HFFc6 (cell line): ENCODE data around the gene XRCC3. TPM values are rescaled to one million over a fixed set of nuclear protein-coding genes. Genes with fewer than 3 reads are reported as not detected.

Experiments used
- DNase-seq: peaks from one replicate; pipeline ENCODE4 v3.0.0-alpha.2; 2018
- H3K27ac Mint-ChIP-seq: 2 replicates; pipeline ENCODE4 v1.8.0; 2020; ENCODE audit warnings: mild to moderate bottlenecking, mixed read lengths
- H3K27me3 Mint-ChIP-seq: 2 replicates; pipeline ENCODE4 v1.8.0; 2021; ENCODE audit warnings: mild to moderate bottlenecking, moderate library complexity, mixed read lengths; ENCODE audit not compliant: insufficient read depth
- H3K36me3 Mint-ChIP-seq: 2 replicates; pipeline ENCODE4 v1.8.0; 2021; ENCODE audit warnings: low read depth, mixed read lengths
- H3K4me1 Mint-ChIP-seq: 2 replicates; pipeline ENCODE4 v1.8.0; 2020; ENCODE audit warnings: low read depth, mixed read lengths
- H3K4me3 Mint-ChIP-seq: 2 replicates; pipeline ENCODE4 v1.8.0; 2020; ENCODE audit warnings: mild to moderate bottlenecking, moderate library complexity, mixed read lengths
- H3K9me3 Mint-ChIP-seq: 2 replicates; pipeline ENCODE4 v1.8.0; 2020; ENCODE audit warnings: mild to moderate bottlenecking, mixed read lengths
- total RNA-seq, 6 experiments: library from RNA; stranded (reverse); fragmentation: NEBNext Ultra II Directional; extraction: Animal tissue kit (Norgen Biotek cat#: 25700); gene quantifications; 2 replicates in 1 of 6; 3 replicates in 5 of 6; pipeline ENCODE4 v1.2.3, GENCODE V29; 2021
- TF ChIP-seq, protein P1 (sequence below): fragments of 200-600 bp; sonication (generic); IDR thresholded peaks from 2 replicates; pipeline ENCODE4 v1.5.0; 2021; ENCODE audit warnings: antibody characterized with exemption, mild to moderate bottlenecking

XRCC3 gene
- total RNA-seq, 6 experiments from 2014 or later = 7.3 to 15.7 (median 13.4) TPM

DNA sequence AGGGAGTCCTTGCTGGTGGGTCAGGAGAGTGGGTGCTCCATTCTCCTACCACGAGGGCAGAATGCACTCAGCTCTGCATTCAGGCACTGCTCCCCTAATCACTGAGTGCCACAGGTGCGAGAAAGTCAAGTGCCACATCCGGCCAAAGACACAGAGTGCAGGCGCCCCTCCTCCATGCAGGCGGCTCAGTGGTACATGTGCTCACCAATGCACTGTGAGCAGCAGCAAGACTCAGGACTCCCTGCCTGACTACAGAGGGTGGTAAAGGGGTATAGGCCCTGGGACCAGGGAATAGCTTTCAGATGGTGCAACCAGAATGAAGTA, 33.2 kb upstream of the XRCC3 start:
- Mint-ChIP-seq H3K27me3 (no peaks in the 10 kb centered on the region), H3K36me3 (no peaks in the 10 kb centered on the region), H3K4me3 (no peak overlapping the region), H3K27ac (no peak overlapping the region), H3K9me3 (no peaks in the 10 kb centered on the region), H3K4me1 (peaks cover 17% of the 10 kb centered on the region)
- no peak for DNase-seq
- TF ChIP-seq, protein P1, sequence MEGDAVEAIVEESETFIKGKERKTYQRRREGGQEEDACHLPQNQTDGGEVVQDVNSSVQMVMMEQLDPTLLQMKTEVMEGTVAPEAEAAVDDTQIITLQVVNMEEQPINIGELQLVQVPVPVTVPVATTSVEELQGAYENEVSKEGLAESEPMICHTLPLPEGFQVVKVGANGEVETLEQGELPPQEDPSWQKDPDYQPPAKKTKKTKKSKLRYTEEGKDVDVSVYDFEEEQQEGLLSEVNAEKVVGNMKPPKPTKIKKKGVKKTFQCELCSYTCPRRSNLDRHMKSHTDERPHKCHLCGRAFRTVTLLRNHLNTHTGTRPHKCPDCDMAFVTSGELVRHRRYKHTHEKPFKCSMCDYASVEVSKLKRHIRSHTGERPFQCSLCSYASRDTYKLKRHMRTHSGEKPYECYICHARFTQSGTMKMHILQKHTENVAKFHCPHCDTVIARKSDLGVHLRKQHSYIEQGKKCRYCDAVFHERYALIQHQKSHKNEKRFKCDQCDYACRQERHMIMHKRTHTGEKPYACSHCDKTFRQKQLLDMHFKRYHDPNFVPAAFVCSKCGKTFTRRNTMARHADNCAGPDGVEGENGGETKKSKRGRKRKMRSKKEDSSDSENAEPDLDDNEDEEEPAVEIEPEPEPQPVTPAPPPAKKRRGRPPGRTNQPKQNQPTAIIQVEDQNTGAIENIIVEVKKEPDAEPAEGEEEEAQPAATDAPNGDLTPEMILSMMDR = no peak

DNA sequence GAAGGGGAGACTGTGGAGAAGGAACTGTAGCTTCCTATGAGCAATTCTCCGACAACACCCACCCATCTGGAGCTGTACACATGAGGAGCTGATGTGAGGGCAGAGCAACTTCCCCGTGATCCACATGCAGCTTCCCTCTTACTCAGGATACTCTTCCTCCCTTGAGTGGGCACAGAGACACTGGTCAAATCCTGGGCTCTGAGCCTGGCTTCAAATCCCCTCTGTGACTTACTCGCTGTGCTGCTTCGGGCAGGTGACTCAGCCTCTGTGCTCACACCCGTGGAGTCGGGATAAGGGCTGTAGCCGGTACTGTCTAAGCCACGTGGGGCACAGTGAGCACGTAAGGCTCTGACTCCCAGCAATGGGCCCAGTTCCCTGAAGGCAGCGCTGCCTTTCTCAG, 31.4 kb upstream of the XRCC3 start:
- TF ChIP-seq, protein P1 = no peak
- no peaks in the 10 kb centered on the region for H3K36me3 Mint-ChIP-seq
- no peak overlapping the region for H3K27ac Mint-ChIP-seq
- DNase-seq = peak; percentile 36
- H3K9me3 Mint-ChIP-seq = no peaks in the 10 kb centered on the region
- H3K4me3 Mint-ChIP-seq = no peak overlapping the region
- H3K4me1 Mint-ChIP-seq = peaks cover 19% of the 10 kb centered on the region
- H3K27me3 Mint-ChIP-seq = no peaks in the 10 kb centered on the region

DNA sequence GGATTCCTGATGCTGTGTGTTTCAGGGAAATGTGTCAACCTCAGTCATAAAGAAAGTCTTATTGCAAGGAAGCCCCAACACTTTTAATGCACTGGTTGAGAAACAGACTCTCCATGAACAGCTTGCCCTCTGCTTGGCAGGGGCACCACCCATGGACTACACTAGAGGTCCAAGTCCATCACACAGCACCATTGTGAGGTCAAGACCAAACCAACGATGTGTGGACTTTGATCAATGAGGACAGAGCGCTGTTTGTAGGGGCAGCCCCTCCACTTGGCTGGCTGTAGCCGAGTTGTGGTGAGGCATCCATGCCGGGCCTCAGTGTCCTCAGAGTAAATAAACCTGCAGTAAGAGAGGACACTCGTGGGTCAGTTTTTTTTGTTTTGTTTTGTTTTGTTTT, 30.2 kb upstream of the XRCC3 start:
- Mint-ChIP-seq H3K27ac (no peak overlapping the region), H3K9me3 (no peaks in the 10 kb centered on the region), H3K4me1 (peaks cover 30% of the 10 kb centered on the region), H3K4me3 (no peak overlapping the region), H3K36me3 (no peaks in the 10 kb centered on the region), H3K27me3 (no peaks in the 10 kb centered on the region)
- TF ChIP-seq, protein P1 = no peak
- DNase-seq = no peak

DNA sequence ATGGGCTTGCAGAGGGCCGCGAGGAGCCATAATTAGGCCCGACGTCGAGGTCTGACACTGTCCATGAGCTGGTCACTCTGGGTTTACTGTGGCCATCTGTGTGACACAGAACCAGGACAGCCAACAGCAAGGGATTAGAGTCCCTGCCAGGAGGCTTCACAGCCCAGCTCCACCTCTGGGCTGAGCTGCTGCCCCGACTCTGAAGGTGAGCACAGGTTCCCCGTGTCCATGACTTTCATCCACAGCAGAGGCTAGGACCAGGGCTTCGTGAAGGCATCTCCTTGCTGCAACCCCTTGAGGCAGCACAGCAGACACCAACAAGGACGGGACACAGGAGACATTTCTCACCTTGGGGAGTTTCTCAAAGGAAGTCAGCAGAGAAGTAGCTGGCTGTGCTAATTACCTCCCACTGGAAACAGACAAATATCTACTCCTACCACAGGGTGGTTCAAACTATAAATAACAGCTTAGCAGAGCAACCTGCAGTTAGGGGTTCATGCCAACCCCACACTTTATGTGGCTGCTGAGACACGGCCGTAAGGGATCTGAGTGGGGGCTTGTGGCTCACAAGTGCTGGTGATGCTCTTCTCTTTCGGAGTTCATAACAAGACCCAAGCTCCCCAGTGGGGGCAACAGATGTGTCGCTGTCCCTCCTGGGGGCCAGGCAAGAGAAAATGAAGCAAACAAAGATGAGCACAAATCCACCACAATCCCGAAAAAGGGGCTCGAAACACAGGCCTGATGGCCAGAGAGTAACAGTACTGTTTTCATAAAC, 29.6 kb upstream of the XRCC3 start:
- TF ChIP-seq, protein P1 = no peak
- H3K9me3 Mint-ChIP-seq = no peaks in the 10 kb centered on the region
- H3K27me3 Mint-ChIP-seq = no peaks in the 10 kb centered on the region
- H3K4me3 Mint-ChIP-seq = no peak overlapping the region
- no peak for DNase-seq
- no peak overlapping the region for H3K27ac Mint-ChIP-seq
- peaks cover 2% of the 10 kb centered on the region; the same call in 1 of the 2 replicates for H3K36me3 Mint-ChIP-seq
- H3K4me1 Mint-ChIP-seq = peaks cover 30% of the 10 kb centered on the region

DNA sequence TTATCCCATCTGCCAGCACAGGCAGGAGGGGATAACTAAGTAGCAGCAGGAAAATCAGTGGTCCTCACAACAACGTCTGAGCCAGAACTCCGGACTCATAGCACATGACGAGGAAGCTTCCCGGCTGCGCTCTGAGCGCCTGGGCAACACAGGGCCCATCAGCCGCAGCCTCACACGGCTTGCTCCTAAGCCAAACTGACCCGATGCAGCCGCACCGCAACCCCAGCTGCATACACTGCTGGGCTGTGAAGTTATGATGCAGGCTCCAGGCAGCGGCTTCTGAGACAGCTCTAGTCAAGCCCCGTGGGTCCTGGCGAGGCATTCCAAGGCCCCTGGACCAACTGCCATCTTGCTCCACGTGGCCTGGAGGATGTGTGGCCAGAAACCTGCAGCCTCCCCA, 28.4 kb upstream of the XRCC3 start:
- Mint-ChIP-seq H3K4me3 (no peak overlapping the region), H3K9me3 (no peaks in the 10 kb centered on the region), H3K4me1 (peaks cover 23% of the 10 kb centered on the region), H3K27ac (no peak overlapping the region), H3K27me3 (0 out of 2 replicates have a peak, but pooled peaks cover under 1% of the 10 kb centered on the region), H3K36me3 (peaks cover 5% of the 10 kb centered on the region; the same call in 1 of the 2 replicates)
- no peak for DNase-seq
- TF ChIP-seq, protein P1 = no peak
